ENCODE results near the gene LRR1.

LRR1 gene

GRCh38 chr14:49550286-49551184 is 48.2 kb upstream of the LRR1 start:
- H3K9me2 ChIP-seq (replicated peaks; ENCODE audit: insufficient read depth, low read length): no peaks in the 10 kb centered on the region

GRCh38 chr14:49551569-49551968 is 47.2 kb upstream of the LRR1 start:
- TF ChIP-seq CTCF (IDR thresholded peaks at IDR 0.05; ENCODE audit: insufficient read depth, low read length, poor library complexity, severe bottlenecking) (no peak), EZH2phosphoT487 (conservative IDR thresholded peaks at IDR 0.05; ENCODE audit: low read length) (no peak)

More at GRCh38 chr14:49550286-49551184, 48.2 kb upstream of the LRR1 start:
- Histone ChIP-seq H3K36me3 (ENCODE audit: low read length) (no peaks in the 10 kb centered on the region), H3K4me3 (ENCODE audit: insufficient read depth, low read length, poor library complexity, severe bottlenecking) (no peak overlapping the region), H3F3A (ENCODE audit: insufficient read depth) (no peaks in the 10 kb centered on the region), H3K9ac (ENCODE audit: low read length) (no peak overlapping the region), H3K79me2 (ENCODE audit: insufficient read depth, low read length) (no peaks in the 10 kb centered on the region), H2AFZ (ENCODE audit: low read depth, low read length, severe bottlenecking) (no peak overlapping the region), H3K4me2 (ENCODE audit: low read depth, low read length, poor library complexity, severe bottlenecking) (no peak overlapping the region), H3K27ac (ENCODE audit: low read depth, low read length) (no peak overlapping the region), H4K20me1 (ENCODE audit: low read depth, low read length) (no peaks in the 10 kb centered on the region), H3K9me3 (ENCODE audit: insufficient read depth, low read length) (no peaks in the 10 kb centered on the region), H3K27me3 (ENCODE audit: low read length) (no peaks in the 10 kb centered on the region)
- TF ChIP-seq CTCF (IDR thresholded peaks at IDR 0.05; ENCODE audit: insufficient read depth, low read length, poor library complexity, severe bottlenecking) (no peak), EZH2phosphoT487 (conservative IDR thresholded peaks at IDR 0.05; ENCODE audit: low read length) (no peak)

GRCh38 chr14:49553106-49553505 is 45.6 kb upstream of the LRR1 start:
- no peaks in the 10 kb centered on the region for H3K27me3 ChIP-seq (ENCODE audit: low read length)
- no peaks in the 10 kb centered on the region for H3K36me3 ChIP-seq (ENCODE audit: low read length)
- H3K9me2 ChIP-seq (replicated peaks; ENCODE audit: insufficient read depth, low read length): no peaks in the 10 kb centered on the region
- no peaks in the 10 kb centered on the region for H3K9me3 ChIP-seq (ENCODE audit: insufficient read depth, low read length)
- no peak overlapping the region for H3K4me3 ChIP-seq (ENCODE audit: insufficient read depth, low read length, poor library complexity, severe bottlenecking)
- TF ChIP-seq EZH2phosphoT487 (conservative IDR thresholded peaks at IDR 0.05; ENCODE audit: low read length) (no peak), CTCF (IDR thresholded peaks at IDR 0.05; ENCODE audit: insufficient read depth, low read length, poor library complexity, severe bottlenecking) (no peak)
- no peaks in the 10 kb centered on the region for H3K79me2 ChIP-seq (ENCODE audit: insufficient read depth, low read length)
- H2AFZ ChIP-seq (ENCODE audit: low read depth, low read length, severe bottlenecking): no peak overlapping the region
- H3K9ac ChIP-seq (ENCODE audit: low read length): no peak overlapping the region
- no peaks in the 10 kb centered on the region for H4K20me1 ChIP-seq (ENCODE audit: low read depth, low read length)
- no peak overlapping the region for H3K4me2 ChIP-seq (ENCODE audit: low read depth, low read length, poor library complexity, severe bottlenecking)
- H3K27ac ChIP-seq (ENCODE audit: low read depth, low read length): no peak overlapping the region
- no peaks in the 10 kb centered on the region for H3F3A ChIP-seq (ENCODE audit: insufficient read depth)

More at GRCh38 chr14:49551569-49551968, 47.2 kb upstream of the LRR1 start:
- H3K4me2 ChIP-seq (ENCODE audit: low read depth, low read length, poor library complexity, severe bottlenecking): no peak overlapping the region
- H3K9me2 ChIP-seq (replicated peaks; ENCODE audit: insufficient read depth, low read length): no peaks in the 10 kb centered on the region
- no peaks in the 10 kb centered on the region for H3K79me2 ChIP-seq (ENCODE audit: insufficient read depth, low read length)
- H2AFZ ChIP-seq (ENCODE audit: low read depth, low read length, severe bottlenecking): no peak overlapping the region
- no peaks in the 10 kb centered on the region for H3K27me3 ChIP-seq (ENCODE audit: low read length)
- H3K36me3 ChIP-seq (ENCODE audit: low read length): no peaks in the 10 kb centered on the region
- H3K4me3 ChIP-seq (ENCODE audit: insufficient read depth, low read length, poor library complexity, severe bottlenecking): no peak overlapping the region
- no peaks in the 10 kb centered on the region for H4K20me1 ChIP-seq (ENCODE audit: low read depth, low read length)
- H3K9ac ChIP-seq (ENCODE audit: low read length): no peak overlapping the region
- H3K9me3 ChIP-seq (ENCODE audit: insufficient read depth, low read length): no peaks in the 10 kb centered on the region
- H3F3A ChIP-seq (ENCODE audit: insufficient read depth): no peaks in the 10 kb centered on the region
- no peak overlapping the region for H3K27ac ChIP-seq (ENCODE audit: low read depth, low read length)

Data from SU-DHL-6 (cell line).